Fibroblast of lung (primary cell): ENCODE results near the gene BCKDK. TPM values are rescaled to one million over a fixed set of nuclear protein-coding genes. Genes with fewer than 3 reads are reported as not detected.
A peak's percentile ranks its signal among the peaks of the same experiment; 100 is the strongest.

Source experiments
- DNase-seq, 2 donors: peaks; one replicate each; pipeline versions ENCODE4 v3.0.0 to v3.0.0-alpha.2; 2010; ENCODE audit warnings: low read depth in 2 of 2
- H2AFZ ChIP-seq: 2 replicates; pipeline ENCODE4 v1.5.1; 2012; ENCODE audit warnings: low read length, control low read depth, inconsistent platforms
- H3K27ac ChIP-seq: 2 replicates; pipeline ENCODE4 v1.5.1; 2011; ENCODE audit warnings: low read length, control low read depth; ENCODE audit not compliant: insufficient read depth
- H3K27me3 ChIP-seq: 2 replicates; pipeline ENCODE4 v1.5.1; 2011; ENCODE audit warnings: mild to moderate bottlenecking, low read length; ENCODE audit not compliant: control insufficient read depth, insufficient read depth
- H3K36me3 ChIP-seq: 2 replicates; pipeline ENCODE4 v1.5.1; 2011; ENCODE audit warnings: low read length; ENCODE audit not compliant: control insufficient read depth, insufficient read depth
- H3K4me1 ChIP-seq: 2 replicates; pipeline ENCODE4 v1.5.1; 2011; ENCODE audit warnings: low read length; ENCODE audit not compliant: control insufficient read depth, insufficient read depth; ENCODE audit errors: extremely low read depth
- H3K4me2 ChIP-seq: 2 replicates; pipeline ENCODE4 v1.5.1; 2011; ENCODE audit warnings: low read length, control low read depth; ENCODE audit not compliant: insufficient read depth; ENCODE audit errors: extremely low read depth
- H3K4me3 ChIP-seq, 4 experiments: fragments of 200-600 bp in 1 of 4; sonication (generic) in 1 of 4; replicated peaks in 1 of 4; 2 replicates each; pipeline ENCODE4 v1.5.1; 2011 to 2016; ENCODE audit warnings: low read length in 4 of 4, low read depth in 3 of 4, mild to moderate bottlenecking in 3 of 4, control low read depth in 2 of 4, inconsistent platforms in 1 of 4, mixed read lengths in 1 of 4; ENCODE audit not compliant: insufficient read depth in 1 of 4; ENCODE audit errors: control extremely low read depth in 1 of 4
- H3K79me2 ChIP-seq: 2 replicates; pipeline ENCODE4 v1.5.1; 2012; ENCODE audit warnings: mild to moderate bottlenecking, low read length, inconsistent platforms; ENCODE audit not compliant: control insufficient read depth, insufficient read depth
- H3K9ac ChIP-seq: 2 replicates; pipeline ENCODE4 v1.5.1; 2011; ENCODE audit warnings: mild to moderate bottlenecking, low read length, control low read depth; ENCODE audit not compliant: insufficient read depth
- H3K9me3 ChIP-seq: 2 replicates; pipeline ENCODE4 v1.5.1; 2012; ENCODE audit warnings: low read depth, low read length; ENCODE audit not compliant: control insufficient read depth, insufficient read depth
- H4K20me1 ChIP-seq: 2 replicates; pipeline ENCODE4 v1.5.1; 2011; ENCODE audit warnings: low read length; ENCODE audit not compliant: control insufficient read depth, insufficient read depth; ENCODE audit errors: extremely low read depth
- CTCF ChIP-seq, 2 donors: IDR thresholded peaks in 1 of 2; conservative IDR thresholded peaks in 1 of 2; 1 replicate in 1 of 2; 2 replicates in 1 of 2; pipeline ENCODE4 v1.5.1; 2011 to 2012; ENCODE audit warnings: low read length in 2 of 2, control low read depth in 1 of 2, inconsistent platforms in 1 of 2, low read depth in 1 of 2, mild to moderate bottlenecking in 1 of 2
- EZH2 ChIP-seq: IDR thresholded peaks from 2 replicates; pipeline ENCODE4 v1.5.1; 2012; ENCODE audit warnings: low read length, control low read depth, mild to moderate bottlenecking; ENCODE audit errors: missing control alignments
- polyA plus RNA-seq, 2 donors: library from polyadenylated mRNA; depleted of rRNA in 1 of 2; stranded (reverse) in 1 of 2; unstranded in 1 of 2; fragments of >200 nt; gene quantifications; 2 replicates each; pipeline ENCODE4 v1.2.1, GENCODE V29; 2011 to 2012; ENCODE audit warnings: missing spikeins in 1 of 2
- total RNA-seq: library from RNA; depleted of rRNA; stranded (reverse); fragments of >200 nt; gene quantifications from 2 replicates; pipeline ENCODE4 v1.2.1, GENCODE V29; 2014

The BCKDK gene
- total and polyA plus RNA-seq, 2 donors (not counting 1 experiment from before 2014, with no cell fraction given), result 18.5 to 34.8 TPM

- Histone ChIP-seq H3K27ac (no peak overlapping the region), H3K9ac (no peak overlapping the region), H3K4me1 (peaks cover 5% of the 10 kb centered on the region), H3K27me3 (no peaks in the 10 kb centered on the region), H3K79me2 (peaks cover 16% of the 10 kb centered on the region), H3K4me3 (no peak overlapping the region), H3K9me3 (no peaks in the 10 kb centered on the region), H4K20me1 (no peaks in the 10 kb centered on the region), H3K4me2 (no peak overlapping the region), H3K36me3 (peaks cover 19% of the 10 kb centered on the region), H2AFZ (no peak overlapping the region)
- DNase-seq, result no peak
- no peak for TF ChIP-seq EZH2
- no peak for TF ChIP-seq CTCF (conservative IDR thresholded peaks at IDR 0.05 in 1 of 2, IDR thresholded peaks at IDR 0.05 in 1 of 2; ENCODE audit: low read depth in 1 of 2, low read length in 2 of 2)
These were observed 6.3 kb downstream of the BCKDK start for GRCh38 chr16:31114468-31114867.

GRCh38 chr16:31117384-31118222 is 9.4 kb downstream of the BCKDK start, which contains the start of gene KAT8:
Gene KAT8, plus strand, starts transcription at chr16:31117664. Its CDS starts 18 bp downstream, at chr16:31117682.
- H2AFZ ChIP-seq, result peak within 1 kb of the TSS; percentile 67
- no peaks in the 10 kb centered on the region for H3K9me3 ChIP-seq

More at GRCh38 chr16:31117384-31118222, 9.4 kb downstream of the BCKDK start, which contains the start of gene KAT8:
- no peak for TF ChIP-seq CTCF (conservative IDR thresholded peaks at IDR 0.05 in 1 of 2, IDR thresholded peaks at IDR 0.05 in 1 of 2; ENCODE audit: low read depth in 1 of 2, low read length in 2 of 2)
- no peak for TF ChIP-seq EZH2
- peaks cover 15% of the 10 kb centered on the region for H3K79me2 ChIP-seq
- H3K27ac ChIP-seq, result peak within 1 kb of the TSS; percentile 99
- H4K20me1 ChIP-seq, result no peaks in the 10 kb centered on the region
- DNase-seq, result peak; percentile 97 to 98
- H3K36me3 ChIP-seq, result peaks cover 7% of the 10 kb centered on the region
- peak within 1 kb of the TSS; percentile 99 for H3K4me2 ChIP-seq
- peak within 1 kb of the TSS; percentile 87 to 96 (median 94) for H3K4me3 ChIP-seq
- H3K9ac ChIP-seq, result peak within 1 kb of the TSS; percentile 89
- H3K27me3 ChIP-seq, result no peaks in the 10 kb centered on the region
- peaks cover 5% of the 10 kb centered on the region for H3K4me1 ChIP-seq
